Kidney glomerular epithelial cell (primary cell): Measurements from ENCODE around the gene CBY2.
A peak's percentile ranks its signal among the peaks of the same experiment; 100 is the strongest.

Source experiments
- DNase-seq: peaks from one replicate; lab custom pipeline; 2025; lab: John Stamatoyannopoulos, UW

Gene CBY2

GRCh38 chr13:45702869-45703391, 810 bp downstream of the CBY2 start:
- DNase-seq: no peak

- no peak for DNase-seq
Measured at GRCh38 chr13:45704211-45704739, 2.2 kb downstream of the CBY2 start.

GRCh38 chr13:45704854-45705695, 3.0 kb downstream of the CBY2 start:
- DNase-seq: no peak

GRCh38 chr13:45705918-45706317, 3.8 kb downstream of the CBY2 start:
- DNase-seq: no peak

- DNase-seq: no peak
Measured at GRCh38 chr13:45707516-45708100, 5.5 kb downstream of the CBY2 start.

- DNase-seq: no peak
Measured at GRCh38 chr13:45711951-45712350, 9.8 kb downstream of the CBY2 start.

GRCh38 chr13:45713106-45713690, 11.1 kb downstream of the CBY2 start:
- no peak for DNase-seq

- DNase-seq: no peak
Measured at GRCh38 chr13:45713721-45714120, 11.6 kb downstream of the CBY2 start.

GRCh38 chr13:45714170-45714569, 12.1 kb downstream of the CBY2 start:
- DNase-seq: no peak

GRCh38 chr13:45715351-45715750, 13.2 kb downstream of the CBY2 start:
- DNase-seq: no peak

- no peak for DNase-seq
Measured at GRCh38 chr13:45717349-45717748, 15.2 kb downstream of the CBY2 start.

GRCh38 chr13:45718063-45718462, 15.9 kb downstream of the CBY2 start:
- DNase-seq: no peak

- peak; percentile 21 for DNase-seq
Measured at GRCh38 chr13:45718992-45719391, 16.9 kb downstream of the CBY2 start.

GRCh38 chr13:45721203-45721731, 19.1 kb downstream of the CBY2 start:
- no peak for DNase-seq

GRCh38 chr13:45723798-45724197, 21.7 kb downstream of the CBY2 start:
- DNase-seq: no peak

- DNase-seq: no peak
Measured at GRCh38 chr13:45728759-45729158, 26.6 kb downstream of the CBY2 start.

- DNase-seq: no peak
Measured at GRCh38 chr13:45731455-45731854, 29.3 kb downstream of the CBY2 start.

- DNase-seq: no peak
Measured at GRCh38 chr13:45732916-45733315, 30.8 kb downstream of the CBY2 start.

GRCh38 chr13:45733361-45733760, 31.2 kb downstream of the CBY2 start:
- no peak for DNase-seq

- no peak for DNase-seq
Measured at GRCh38 chr13:45737571-45738017, 35.5 kb downstream of the CBY2 start.

- DNase-seq: no peak
Measured at GRCh38 chr13:45742985-45743384, 40.9 kb downstream of the CBY2 start.

- DNase-seq: no peak
Measured at GRCh38 chr13:45744979-45745378, 42.9 kb downstream of the CBY2 start.
